GM23338 (cell line): ENCODE measurements around the gene GADL1.

ENCODE experiments used
- CREB1 ChIP-seq: fragments of 250-450 bp; sonication (Bioruptor Pico); IDR thresholded peaks from 2 replicates; pipeline ENCODE4 v1.5.0; 2020; ENCODE audit warnings: low read depth, mild to moderate bottlenecking, moderate library complexity
- CTCF ChIP-seq, 2 experiments: fragments of 200-600 bp in 1 of 2; sonication (generic) in 1 of 2; conservative IDR thresholded peaks; 2 replicates each; pipeline versions ENCODE4 v1.5.1 to v1.6.1; 2016 to 2017; ENCODE audit warnings: antibody characterized with exemption in 2 of 2, low read depth in 2 of 2, mild to moderate bottlenecking in 2 of 2, moderate library complexity in 1 of 2
- ETS1 ChIP-seq: IDR thresholded peaks from 2 replicates; pipeline ENCODE4 v1.6.1; 2016; ENCODE audit warnings: antibody characterized with exemption
- EZH2 ChIP-seq: fragments of 200-600 bp; sonication (generic); IDR thresholded peaks from one replicate; pipeline ENCODE4 v1.8.0; 2017; ENCODE audit warnings: antibody characterized with exemption, mild to moderate bottlenecking, low read depth; ENCODE audit not compliant: unreplicated experiment
- EZH2phosphoT487 ChIP-seq: fragments of 200-600 bp; sonication (generic); IDR thresholded peaks from one replicate; pipeline ENCODE4 v1.8.1; 2018; ENCODE audit warnings: antibody characterized with exemption; ENCODE audit not compliant: unreplicated experiment
- JUNB ChIP-seq: IDR thresholded peaks from one replicate; pipeline ENCODE4 v1.6.1; 2016; ENCODE audit warnings: antibody characterized with exemption; ENCODE audit not compliant: unreplicated experiment
- POLR2AphosphoS5 ChIP-seq: IDR thresholded peaks from 2 replicates; pipeline ENCODE4 v1.6.1; 2016; ENCODE audit warnings: antibody characterized with exemption, low read depth
- REST ChIP-seq: IDR thresholded peaks from one replicate; pipeline ENCODE4 v1.6.1; 2018; ENCODE audit warnings: antibody characterized with exemption; ENCODE audit not compliant: unreplicated experiment
- STAT1 ChIP-seq: IDR thresholded peaks from one replicate; pipeline ENCODE4 v1.6.1; 2016; ENCODE audit warnings: antibody characterized with exemption; ENCODE audit not compliant: unreplicated experiment
- ZNF114 ChIP-seq: fragments of 250-450 bp; sonication (Bioruptor Pico); IDR thresholded peaks from 2 replicates; pipeline ENCODE4 v1.5.0; 2020; ENCODE audit warnings: mild to moderate bottlenecking, moderate library complexity
- ZNF331 ChIP-seq: fragments of 250-450 bp; sonication (Bioruptor Pico); IDR thresholded peaks from 2 replicates; pipeline ENCODE4 v1.5.0; 2020; ENCODE audit warnings: low read depth, mild to moderate bottlenecking, moderate library complexity
- ZNF462 ChIP-seq: fragments of 250-450 bp; sonication (Bioruptor Pico); IDR thresholded peaks from 2 replicates; pipeline ENCODE4 v1.5.0; 2020; ENCODE audit warnings: mild to moderate bottlenecking, moderate library complexity

- no peak for TF ChIP-seq CTCF (conservative IDR thresholded peaks at IDR 0.05; ENCODE audit: low read depth in 2 of 2)
- TF ChIP-seq EZH2 = no peak
- TF ChIP-seq POLR2AphosphoS5 = no peak
- no peak for TF ChIP-seq ETS1
- no peak for TF ChIP-seq EZH2phosphoT487
- TF ChIP-seq CREB1 (CRISPR knock-in tag) = no peak
- no peak for TF ChIP-seq JUNB
- no peak for TF ChIP-seq REST
- no peak for TF ChIP-seq ZNF114 (CRISPR knock-in tag)
- TF ChIP-seq ZNF331 = no peak
- no peak for TF ChIP-seq STAT1
- TF ChIP-seq ZNF462 (CRISPR knock-in tag) = no peak
These were observed 197.6 kb downstream of the GADL1 start for GRCh38 chr3:30696896-30697295.
